Measurements from ENCODE around the gene SPDYC. TPM values are rescaled to one million over a fixed set of nuclear protein-coding genes. Genes with fewer than 3 reads are reported as not detected.

Gene SPDYC
- total and polyA plus RNA-seq, 2 donors (not counting 1 experiment from before 2014, with no cell fraction given), result not detected

DNA sequence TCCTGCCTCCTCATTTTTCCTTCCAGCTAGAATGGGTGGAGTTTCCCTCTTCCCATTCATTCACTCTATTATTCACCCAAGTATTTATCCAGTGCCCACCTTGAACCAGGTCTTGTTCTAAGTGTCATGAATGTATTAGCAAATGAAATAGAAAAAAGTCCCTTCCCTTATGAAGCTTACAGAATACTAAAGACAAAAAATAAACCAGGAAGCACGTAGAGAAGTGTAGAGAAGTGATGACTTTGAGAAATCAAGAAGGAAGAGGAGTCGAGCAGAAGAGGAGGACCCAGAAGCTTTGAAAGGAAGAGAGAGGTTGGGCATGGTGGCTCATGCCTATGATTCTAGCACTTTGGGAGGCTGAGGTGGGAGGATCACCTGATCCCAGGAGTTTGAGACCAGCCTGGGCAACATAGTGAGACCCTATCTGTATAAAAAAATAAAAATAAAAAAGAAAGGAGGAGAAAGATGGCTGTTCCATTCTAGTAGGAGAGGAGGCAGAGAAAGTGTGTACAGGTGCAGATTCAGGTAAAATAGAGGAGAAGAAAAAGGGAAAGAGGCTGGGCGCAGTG lies 18.6 kb upstream of the SPDYC start:
- no peak for TF ChIP-seq EZH2 (IDR thresholded peaks at IDR 0.05; ENCODE audit: low read length, missing control alignments)
- TF ChIP-seq, protein P1, sequence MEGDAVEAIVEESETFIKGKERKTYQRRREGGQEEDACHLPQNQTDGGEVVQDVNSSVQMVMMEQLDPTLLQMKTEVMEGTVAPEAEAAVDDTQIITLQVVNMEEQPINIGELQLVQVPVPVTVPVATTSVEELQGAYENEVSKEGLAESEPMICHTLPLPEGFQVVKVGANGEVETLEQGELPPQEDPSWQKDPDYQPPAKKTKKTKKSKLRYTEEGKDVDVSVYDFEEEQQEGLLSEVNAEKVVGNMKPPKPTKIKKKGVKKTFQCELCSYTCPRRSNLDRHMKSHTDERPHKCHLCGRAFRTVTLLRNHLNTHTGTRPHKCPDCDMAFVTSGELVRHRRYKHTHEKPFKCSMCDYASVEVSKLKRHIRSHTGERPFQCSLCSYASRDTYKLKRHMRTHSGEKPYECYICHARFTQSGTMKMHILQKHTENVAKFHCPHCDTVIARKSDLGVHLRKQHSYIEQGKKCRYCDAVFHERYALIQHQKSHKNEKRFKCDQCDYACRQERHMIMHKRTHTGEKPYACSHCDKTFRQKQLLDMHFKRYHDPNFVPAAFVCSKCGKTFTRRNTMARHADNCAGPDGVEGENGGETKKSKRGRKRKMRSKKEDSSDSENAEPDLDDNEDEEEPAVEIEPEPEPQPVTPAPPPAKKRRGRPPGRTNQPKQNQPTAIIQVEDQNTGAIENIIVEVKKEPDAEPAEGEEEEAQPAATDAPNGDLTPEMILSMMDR (conservative IDR thresholded peaks at IDR 0.05 in 1 of 2, IDR thresholded peaks at IDR 0.05 in 1 of 2; ENCODE audit: low read depth in 1 of 2, low read length in 2 of 2), result no peak
- H3K4me3 ChIP-seq (replicated peaks in 1 of 4; ENCODE audit: control extremely low read depth in 1 of 4, insufficient read depth in 1 of 4, low read depth in 3 of 4, low read length in 4 of 4), result no peak overlapping the region
- H2AFZ ChIP-seq (ENCODE audit: low read length), result no peak overlapping the region
- no peaks in the 10 kb centered on the region for H3K79me2 ChIP-seq (ENCODE audit: control insufficient read depth, insufficient read depth, low read length)
- H3K36me3 ChIP-seq (ENCODE audit: control insufficient read depth, insufficient read depth, low read length), result no peaks in the 10 kb centered on the region
- no peaks in the 10 kb centered on the region for H4K20me1 ChIP-seq (ENCODE audit: control insufficient read depth, extremely low read depth, insufficient read depth, low read length)
- no peak overlapping the region for H3K4me2 ChIP-seq (ENCODE audit: extremely low read depth, insufficient read depth, low read length)
- H3K27ac ChIP-seq (ENCODE audit: insufficient read depth, low read length), result no peak overlapping the region
- H3K27me3 ChIP-seq (ENCODE audit: control insufficient read depth, insufficient read depth, low read length), result no peaks in the 10 kb centered on the region
- DNase-seq (ENCODE audit: low read depth in 2 of 2), result no peak
- peaks cover 2% of the 10 kb centered on the region for H3K4me1 ChIP-seq (ENCODE audit: control insufficient read depth, extremely low read depth, insufficient read depth, low read length)
- H3K9ac ChIP-seq (ENCODE audit: insufficient read depth, low read length), result no peak overlapping the region
- H3K9me3 ChIP-seq (ENCODE audit: control insufficient read depth, insufficient read depth, low read depth, low read length), result no peaks in the 10 kb centered on the region

DNA sequence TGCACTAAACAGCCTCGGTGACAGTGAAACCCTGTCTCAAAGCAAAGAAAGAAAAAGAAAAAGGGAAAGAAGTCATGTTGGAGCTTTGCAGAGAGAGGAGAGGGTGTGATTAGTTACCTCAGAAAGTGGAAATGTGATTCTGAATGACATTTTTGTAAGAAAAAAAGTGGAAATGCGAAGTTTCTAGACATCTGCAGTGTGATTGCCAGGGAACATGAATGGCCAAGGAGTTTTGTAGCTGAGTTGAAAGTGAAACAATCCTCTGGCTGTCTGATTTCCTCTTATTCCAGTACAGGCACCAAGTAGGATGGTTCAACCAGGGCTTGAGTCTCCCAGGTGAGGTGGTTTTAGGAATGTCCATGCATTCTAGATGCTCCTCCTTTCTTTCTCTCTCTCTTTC lies 17.9 kb upstream of the SPDYC start:
- no peaks in the 10 kb centered on the region for H3K9me3 ChIP-seq (ENCODE audit: control insufficient read depth, insufficient read depth, low read depth, low read length)
- no peak overlapping the region for H3K4me2 ChIP-seq (ENCODE audit: extremely low read depth, insufficient read depth, low read length)
- no peak for DNase-seq (ENCODE audit: low read depth in 2 of 2)
- no peaks in the 10 kb centered on the region for H3K36me3 ChIP-seq (ENCODE audit: control insufficient read depth, insufficient read depth, low read length)
- no peak for TF ChIP-seq EZH2 (IDR thresholded peaks at IDR 0.05; ENCODE audit: low read length, missing control alignments)
- TF ChIP-seq, protein P1 (conservative IDR thresholded peaks at IDR 0.05 in 1 of 2, IDR thresholded peaks at IDR 0.05 in 1 of 2; ENCODE audit: low read depth in 1 of 2, low read length in 2 of 2), result no peak
- no peak overlapping the region for H3K9ac ChIP-seq (ENCODE audit: insufficient read depth, low read length)
- no peaks in the 10 kb centered on the region for H3K79me2 ChIP-seq (ENCODE audit: control insufficient read depth, insufficient read depth, low read length)
- H3K27ac ChIP-seq (ENCODE audit: insufficient read depth, low read length), result no peak overlapping the region
- H4K20me1 ChIP-seq (ENCODE audit: control insufficient read depth, extremely low read depth, insufficient read depth, low read length), result no peaks in the 10 kb centered on the region
- no peaks in the 10 kb centered on the region for H3K27me3 ChIP-seq (ENCODE audit: control insufficient read depth, insufficient read depth, low read length)
- peaks cover 2% of the 10 kb centered on the region for H3K4me1 ChIP-seq (ENCODE audit: control insufficient read depth, extremely low read depth, insufficient read depth, low read length)
- no peak overlapping the region for H2AFZ ChIP-seq (ENCODE audit: low read length)
- no peak overlapping the region for H3K4me3 ChIP-seq (replicated peaks in 1 of 4; ENCODE audit: control extremely low read depth in 1 of 4, insufficient read depth in 1 of 4, low read depth in 3 of 4, low read length in 4 of 4)

DNA sequence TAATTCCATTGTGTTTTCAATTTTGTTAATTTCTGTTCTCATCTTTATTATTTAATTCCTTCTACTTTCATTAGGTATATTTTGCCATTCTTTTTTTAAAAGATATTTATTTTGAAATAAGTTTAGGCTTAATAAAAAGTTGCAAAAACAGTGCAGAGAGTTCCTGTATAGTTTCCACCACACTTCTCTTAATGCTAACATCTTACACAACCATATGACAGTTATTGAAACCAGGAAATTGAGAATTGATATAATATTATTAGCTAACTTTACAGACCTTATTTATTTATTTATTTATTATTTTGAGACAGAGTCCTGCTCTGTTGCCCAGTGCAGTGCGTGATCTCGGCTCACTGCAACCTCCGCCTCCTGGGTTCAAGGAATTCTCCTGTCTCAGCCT lies 13.8 kb upstream of the SPDYC start:
- DNase-seq (ENCODE audit: low read depth in 2 of 2), result no peak

More for the DNA sequence above, 13.8 kb upstream of the SPDYC start:
- no peaks in the 10 kb centered on the region for H3K36me3 ChIP-seq (ENCODE audit: control insufficient read depth, insufficient read depth, low read length)
- H3K9me3 ChIP-seq (ENCODE audit: control insufficient read depth, insufficient read depth, low read depth, low read length), result no peaks in the 10 kb centered on the region
- no peak overlapping the region for H3K4me3 ChIP-seq (replicated peaks in 1 of 4; ENCODE audit: control extremely low read depth in 1 of 4, insufficient read depth in 1 of 4, low read depth in 3 of 4, low read length in 4 of 4)
- H2AFZ ChIP-seq (ENCODE audit: low read length), result no peak overlapping the region
- H3K9ac ChIP-seq (ENCODE audit: insufficient read depth, low read length), result no peak overlapping the region
- H3K27ac ChIP-seq (ENCODE audit: insufficient read depth, low read length), result no peak overlapping the region
- H4K20me1 ChIP-seq (ENCODE audit: control insufficient read depth, extremely low read depth, insufficient read depth, low read length), result no peaks in the 10 kb centered on the region
- no peak overlapping the region for H3K4me2 ChIP-seq (ENCODE audit: extremely low read depth, insufficient read depth, low read length)
- H3K4me1 ChIP-seq (ENCODE audit: control insufficient read depth, extremely low read depth, insufficient read depth, low read length), result no peaks in the 10 kb centered on the region
- no peaks in the 10 kb centered on the region for H3K79me2 ChIP-seq (ENCODE audit: control insufficient read depth, insufficient read depth, low read length)
- TF ChIP-seq EZH2 (IDR thresholded peaks at IDR 0.05; ENCODE audit: low read length, missing control alignments), result no peak
- TF ChIP-seq, protein P1 (conservative IDR thresholded peaks at IDR 0.05 in 1 of 2, IDR thresholded peaks at IDR 0.05 in 1 of 2; ENCODE audit: low read depth in 1 of 2, low read length in 2 of 2), result no peak
- H3K27me3 ChIP-seq (ENCODE audit: control insufficient read depth, insufficient read depth, low read length), result no peaks in the 10 kb centered on the region

Data from fibroblast of lung (primary cell).